Activated gamma-delta T cell treated with Interleukin-2 at 50 U/mL for 16 hours (primary cell): ENCODE measurements around the gene DERL3.

Experiments
- DNase-seq: peaks from one replicate; pipeline ENCODE4 v3.0.0-alpha.2; 2020

The DERL3 gene

GRCh38 chr22:23801238-23801821 is 37.5 kb downstream of the DERL3 start:
- DNase-seq = no peak

- DNase-seq = no peak
Measured at GRCh38 chr22:23800297-23801237, 38.2 kb downstream of the DERL3 start.

- DNase-seq = no peak
Measured at GRCh38 chr22:23796461-23796860, 42.3 kb downstream of the DERL3 start.

- DNase-seq = no peak
Measured at GRCh38 chr22:23793326-23793725, 45.5 kb downstream of the DERL3 start.

GRCh38 chr22:23791738-23792645 is 46.8 kb downstream of the DERL3 start:
- no peak for DNase-seq

GRCh38 chr22:23790819-23791737 is 47.7 kb downstream of the DERL3 start:
- no peak for DNase-seq

- no peak for DNase-seq
Measured at GRCh38 chr22:23789638-23790037, 49.2 kb downstream of the DERL3 start.

GRCh38 chr22:23789121-23789520 is 49.7 kb downstream of the DERL3 start:
- DNase-seq = no peak

- DNase-seq = no peak
Measured at GRCh38 chr22:23787910-23788309, 50.9 kb downstream of the DERL3 start.

GRCh38 chr22:23787600-23787896 is 51.3 kb downstream of the DERL3 start:
- no peak for DNase-seq

- DNase-seq = peak; percentile 84
Measured at GRCh38 chr22:23786752-23787599, 51.8 kb downstream of the DERL3 start, which contains the start of gene SMARCB1. Gene SMARCB1, plus strand, starts transcription at chr22:23786966. Its CDS starts 204 bp downstream, at chr22:23787170.

- DNase-seq = no peak
Measured at GRCh38 chr22:23786261-23786710, 52.5 kb downstream of the DERL3 start.
